ENCODE results near the gene ALKBH7.
A peak's percentile ranks its signal among the peaks of the same experiment; 100 is the strongest.
"Not testable (repeated sequence)": the region's sequence is repeated elsewhere in the genome, so short reads cannot be mapped to it uniquely, and the experiment has no call there.

Gene ALKBH7

DNA sequence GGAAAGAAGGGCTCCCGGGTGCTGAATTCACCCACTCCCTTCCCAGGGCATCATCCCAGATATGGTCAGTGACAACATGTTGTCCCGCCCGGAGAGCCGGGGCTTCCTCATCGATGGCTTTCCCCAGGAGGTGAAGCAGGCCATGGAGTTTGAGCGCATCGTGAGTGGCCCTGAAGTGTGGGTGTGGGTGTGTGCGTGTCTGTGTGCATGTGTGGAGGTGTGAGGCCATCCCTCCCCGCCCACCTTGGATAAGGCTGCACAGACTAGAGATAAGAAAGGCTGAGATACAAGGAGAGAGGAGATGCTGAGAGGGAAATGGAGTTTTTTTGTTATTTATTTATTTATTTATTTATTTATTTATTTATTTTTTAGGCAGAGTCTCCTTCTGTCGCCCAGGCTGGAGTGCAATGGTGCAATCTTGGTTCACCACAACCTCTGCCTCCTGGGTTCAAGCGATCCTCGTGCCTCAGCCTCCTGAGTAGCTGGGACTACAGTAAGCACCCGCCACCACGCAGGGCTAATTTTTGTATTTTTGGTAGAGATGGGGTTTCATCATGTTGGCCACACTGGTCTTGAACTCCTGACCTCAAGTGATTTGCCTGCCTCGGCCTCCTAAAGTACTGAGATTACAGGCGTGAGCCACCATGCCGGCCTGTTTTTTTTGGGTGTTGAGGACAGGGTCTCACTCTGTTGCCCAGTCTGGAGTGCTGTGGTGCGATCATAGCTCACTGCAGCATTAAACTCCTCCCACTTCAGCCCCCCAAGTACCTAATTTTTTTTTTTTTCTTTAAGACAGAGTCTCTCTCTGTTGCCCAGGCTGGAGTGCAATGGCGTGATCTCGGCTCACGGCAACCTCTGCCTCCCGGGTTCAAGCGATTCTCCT lies 27.7 kb downstream of the ALKBH7 start:
- DNase-seq (ENCODE audit: low read depth): not testable (repeated sequence)

DNA sequence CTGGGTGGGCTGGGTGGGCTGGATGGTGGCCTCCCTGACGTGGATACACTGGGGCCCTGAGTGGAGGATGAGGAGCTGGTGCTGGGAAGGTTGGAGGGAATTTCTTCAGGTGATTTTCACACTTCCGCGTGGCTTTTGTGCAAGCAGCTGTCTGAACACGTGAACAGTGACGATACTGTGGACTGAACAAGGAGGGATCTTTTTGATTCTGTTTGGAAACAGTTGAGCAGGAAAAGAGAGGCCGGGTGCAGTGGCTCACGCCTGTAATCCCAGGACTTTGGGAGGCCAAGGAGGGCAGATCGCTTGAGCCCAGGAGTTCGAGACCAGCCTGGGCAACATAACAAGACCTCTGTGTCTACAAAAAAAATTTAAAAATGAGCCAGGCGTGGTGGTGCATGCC lies 29.5 kb downstream of the ALKBH7 start:
- no peak for DNase-seq (ENCODE audit: low read depth)

DNA sequence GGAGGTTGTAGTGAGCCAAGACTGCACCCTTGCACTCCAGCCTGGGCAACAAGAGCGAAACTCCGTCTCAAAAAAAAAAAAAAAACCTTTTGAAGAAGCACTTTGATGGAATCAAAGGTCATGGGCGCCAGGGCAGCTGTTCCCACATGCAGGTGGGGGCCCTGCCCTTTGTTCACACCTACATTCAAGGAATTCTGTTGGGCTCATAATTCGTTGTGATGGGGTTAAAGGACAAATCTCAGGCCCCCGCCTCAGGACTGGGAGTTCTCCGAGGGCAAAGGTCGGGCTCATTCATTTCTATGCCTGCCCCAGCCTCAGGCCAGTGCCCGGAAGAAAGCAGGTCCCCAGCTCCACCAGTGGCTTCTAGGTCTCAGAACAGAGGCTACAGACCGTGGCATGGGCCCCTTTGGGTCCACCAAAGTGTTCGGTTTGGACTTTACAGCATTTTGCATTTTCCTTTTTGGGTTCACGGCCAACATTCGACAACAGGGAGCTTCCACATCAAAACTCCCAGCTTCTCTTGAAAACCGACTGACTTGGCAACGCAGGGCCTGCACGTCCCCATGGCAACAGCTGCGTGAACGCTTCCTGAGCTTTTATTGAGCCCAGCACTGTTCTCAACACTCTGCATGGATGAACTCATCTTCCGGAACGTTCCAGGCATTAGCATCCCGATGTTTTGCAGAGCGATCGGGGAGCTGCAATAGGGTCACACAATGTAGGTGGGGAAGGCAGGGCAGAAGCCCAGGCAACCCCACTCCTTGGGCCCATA lies 30.4 kb downstream of the ALKBH7 start:
- no peak for DNase-seq (ENCODE audit: low read depth)

DNA sequence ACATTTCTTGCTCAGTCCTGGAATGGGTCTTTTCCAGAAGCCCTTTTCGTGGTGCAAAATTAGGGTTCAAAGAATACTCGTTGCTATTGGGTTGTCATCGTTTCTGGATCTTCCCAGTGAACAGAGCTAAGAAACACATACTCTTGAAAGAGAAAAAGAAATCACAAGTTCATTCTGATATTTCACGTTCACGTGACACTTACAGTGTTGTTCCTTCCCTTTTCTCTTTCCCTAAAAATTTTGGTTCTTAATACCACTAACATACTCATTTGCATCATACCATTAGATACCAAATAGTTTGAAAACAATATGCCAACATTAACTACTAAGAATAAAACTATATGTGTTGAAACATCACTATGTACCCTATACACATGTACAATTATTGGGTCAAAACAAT lies 33.8 kb downstream of the ALKBH7 start:
- no peak for DNase-seq (ENCODE audit: low read depth)

DNA sequence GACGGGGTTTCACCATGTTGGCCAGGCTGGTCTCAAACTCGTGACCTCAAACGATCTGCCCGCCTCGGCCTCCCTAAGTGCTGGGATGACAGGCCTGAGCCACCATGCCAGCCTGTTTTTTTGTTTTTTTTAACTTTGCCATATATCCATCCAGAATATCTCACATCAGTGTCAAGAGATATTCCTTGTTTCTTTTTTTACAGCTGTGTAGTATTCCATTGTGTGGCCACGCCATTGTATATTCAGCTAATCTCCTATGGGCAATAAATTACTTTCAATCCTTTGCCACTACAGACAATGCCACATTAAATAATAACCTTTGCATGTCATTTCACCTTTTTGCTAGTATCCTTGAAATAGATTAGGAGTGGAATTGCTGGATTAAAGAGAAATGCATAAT lies 36.8 kb downstream of the ALKBH7 start:
- DNase-seq (ENCODE audit: low read depth): no peak

DNA sequence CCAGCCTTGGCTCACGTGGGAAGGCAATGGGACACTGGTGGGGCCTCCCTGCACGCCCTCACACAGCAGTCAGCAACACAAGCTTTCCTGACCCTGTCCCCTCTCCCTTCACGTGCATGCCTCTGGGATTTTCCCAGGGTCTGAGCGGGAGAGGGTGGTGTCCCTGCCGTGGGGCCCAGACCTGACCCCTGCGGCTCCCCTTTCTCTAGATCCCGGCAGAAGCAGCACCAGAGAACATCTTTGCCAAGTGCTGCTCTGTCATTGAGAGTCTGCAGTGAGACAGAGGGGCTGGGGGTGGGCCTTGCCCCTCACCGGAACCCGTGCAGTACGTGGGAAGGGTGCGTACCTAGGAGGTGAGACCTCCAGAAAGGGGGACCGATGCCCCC lies 39.5 kb downstream of the ALKBH7 start:
- no peak for DNase-seq (ENCODE audit: low read depth)

DNA sequence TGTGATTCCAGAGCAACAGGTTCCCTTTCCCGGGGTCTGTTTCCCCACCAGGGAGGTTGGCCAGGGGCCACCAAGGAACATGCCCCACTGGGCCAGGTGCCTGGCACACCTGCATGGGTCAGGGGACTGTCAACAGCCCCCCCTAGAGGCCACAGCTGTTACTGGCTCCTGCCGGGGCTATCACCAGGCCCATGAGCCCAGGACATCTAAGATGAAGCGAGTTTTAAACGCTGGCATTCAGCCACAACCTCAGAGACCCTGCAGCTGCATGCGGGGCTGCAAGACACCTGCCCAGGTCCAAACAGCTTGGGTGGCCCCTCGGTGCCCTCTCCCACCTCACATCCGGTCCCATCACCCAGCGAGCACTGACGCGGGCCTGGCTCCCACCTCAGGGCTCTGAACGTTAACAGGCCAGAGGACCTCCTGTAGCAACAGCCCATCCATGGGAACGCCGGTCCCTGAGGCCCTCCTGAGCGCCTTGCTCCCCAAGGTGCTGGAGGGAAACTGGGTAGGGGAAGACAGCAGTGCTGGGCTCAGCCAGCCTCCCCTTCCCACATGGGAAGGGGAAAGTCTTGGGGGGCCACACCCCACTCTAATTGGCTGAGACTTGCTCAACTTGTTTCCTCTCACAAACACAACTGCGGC lies 40.0 kb downstream of the ALKBH7 start:
- peak; percentile 20 for DNase-seq (ENCODE audit: low read depth)

DNA sequence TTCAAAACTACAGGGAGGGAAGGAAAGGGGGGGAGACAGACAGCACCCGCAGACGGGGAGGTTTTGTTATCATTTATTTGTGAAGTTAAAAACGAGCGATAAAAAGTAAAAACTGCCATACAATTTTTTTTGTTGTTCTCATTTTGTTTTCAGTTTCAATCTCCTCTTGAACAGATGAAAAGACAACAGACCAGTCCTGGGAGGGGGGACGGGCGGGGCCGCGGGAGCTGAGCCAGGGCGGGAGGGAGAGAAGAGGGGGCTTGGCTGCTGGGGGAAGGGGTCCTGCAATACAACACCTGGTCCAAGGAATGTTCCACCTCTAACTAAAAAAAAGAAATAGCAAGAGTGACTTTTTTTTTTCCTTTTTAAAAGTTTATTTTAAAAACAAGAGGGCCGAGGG lies 40.7 kb downstream of the ALKBH7 start:
- no peak for DNase-seq (ENCODE audit: low read depth)

DNA sequence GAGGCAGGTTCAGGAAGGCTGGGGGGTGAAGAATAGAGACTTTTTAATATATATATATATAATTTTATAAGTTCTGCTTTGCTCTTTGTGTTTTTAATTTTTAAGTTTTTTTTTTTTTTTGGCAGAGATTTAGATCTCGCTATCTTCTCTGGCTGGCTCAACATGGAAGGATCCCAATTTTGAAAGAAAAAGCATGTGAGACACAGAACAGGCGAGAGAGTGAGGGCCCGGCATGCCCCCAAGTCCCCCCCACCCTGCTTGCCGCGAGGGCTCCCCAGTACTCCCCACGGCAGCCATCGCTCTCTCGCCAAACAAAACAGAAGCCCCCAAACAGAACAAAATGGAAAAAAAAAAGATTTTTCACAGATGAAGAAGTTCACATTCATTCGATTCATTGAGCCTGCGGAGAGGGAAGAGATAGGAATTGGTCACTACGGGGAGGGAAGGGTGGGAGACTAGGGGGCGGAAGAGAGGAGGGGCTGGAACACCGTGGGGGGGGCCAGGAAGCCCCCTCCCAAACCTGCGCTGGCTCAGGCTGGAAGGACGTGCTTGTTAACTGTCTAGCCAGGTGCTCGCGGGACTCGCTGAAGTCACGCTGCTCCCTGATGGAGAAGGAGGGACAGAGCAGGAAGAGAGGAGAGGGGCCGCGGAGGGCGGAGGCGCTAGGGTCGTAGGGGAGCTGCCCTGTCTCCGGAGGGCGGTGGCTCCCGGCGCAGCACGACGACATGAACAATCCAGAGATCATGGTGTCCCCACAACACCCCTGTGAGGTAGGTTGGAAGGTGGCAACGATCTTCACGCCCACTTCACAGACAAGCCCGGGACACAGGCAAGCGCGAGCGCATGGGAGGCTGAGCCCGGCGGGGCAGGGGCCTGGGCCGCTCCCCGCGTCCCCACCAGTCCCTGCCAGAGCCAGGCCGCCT lies 41.4 kb downstream of the ALKBH7 start:
- DNase-seq (ENCODE audit: low read depth): no peak

DNA sequence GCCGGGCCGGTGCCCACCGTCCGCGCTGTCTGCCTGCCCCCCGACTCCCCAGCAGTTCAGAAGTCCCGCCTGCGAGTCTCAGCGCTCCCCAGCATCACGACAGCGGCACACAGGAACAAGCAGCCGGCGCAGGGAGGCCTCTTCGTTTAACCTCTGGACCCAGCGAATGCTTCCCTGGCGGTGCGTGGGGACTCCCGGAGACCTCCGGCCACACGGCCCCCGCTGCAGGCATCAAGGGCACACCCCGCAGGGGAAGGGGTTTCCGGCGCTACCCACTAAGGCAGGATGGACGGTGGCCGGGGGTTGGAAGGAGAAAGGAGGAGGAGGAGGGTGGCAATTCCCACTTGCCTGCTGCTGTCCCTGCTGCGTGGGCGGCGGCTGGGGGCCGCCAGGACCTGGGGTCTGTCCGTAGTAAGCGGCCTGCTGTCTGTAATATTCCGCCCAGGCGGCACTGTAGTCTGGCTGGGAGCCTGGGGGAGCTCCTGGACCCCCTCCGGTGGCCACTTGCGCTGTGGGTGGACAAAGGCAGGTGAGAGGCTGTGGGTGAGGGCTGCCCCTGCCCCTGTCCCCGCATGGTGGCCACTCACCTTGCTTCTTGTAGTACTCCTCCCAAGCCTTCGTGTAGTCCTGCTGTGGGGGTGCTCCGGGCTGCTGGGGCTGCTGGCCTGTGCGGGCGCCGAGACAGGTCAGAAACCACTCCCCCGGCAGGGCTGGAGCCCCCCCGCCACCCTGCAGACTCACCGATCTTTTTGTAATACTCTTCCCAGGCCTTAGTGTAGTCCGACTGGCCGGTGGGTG lies 42.4 kb downstream of the ALKBH7 start:
- no peak for DNase-seq (ENCODE audit: low read depth)

DNA sequence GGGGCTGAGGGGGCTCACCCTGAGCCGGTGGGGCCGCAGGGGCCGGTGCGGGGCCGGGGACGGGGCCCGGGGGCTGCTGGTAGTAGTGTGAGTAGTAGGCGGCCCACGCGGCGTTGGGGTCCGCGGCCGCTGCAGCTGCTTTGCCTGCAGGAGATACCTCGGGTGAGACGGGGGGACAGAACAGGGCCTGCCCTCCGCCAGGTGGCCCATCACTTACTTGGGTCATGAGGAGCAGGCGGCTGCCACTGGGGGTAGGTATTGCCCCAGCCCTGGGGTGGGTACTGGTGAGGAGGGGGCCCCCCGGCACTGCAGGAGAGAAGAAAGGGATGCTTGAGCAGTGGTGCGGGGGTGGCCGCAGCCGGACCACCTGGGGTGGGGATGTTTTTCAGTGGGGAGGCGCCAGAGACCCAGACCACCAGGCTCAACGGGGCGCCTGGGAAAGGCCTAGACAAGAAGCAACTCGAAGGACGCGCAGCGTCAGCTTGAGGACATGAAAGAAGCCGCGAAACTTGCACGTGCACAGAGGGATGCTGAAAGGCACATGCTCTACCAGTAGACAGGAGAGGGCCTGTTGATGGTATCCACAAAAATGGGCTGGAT lies 43.1 kb downstream of the ALKBH7 start:
- DNase-seq (ENCODE audit: low read depth): no peak

DNA sequence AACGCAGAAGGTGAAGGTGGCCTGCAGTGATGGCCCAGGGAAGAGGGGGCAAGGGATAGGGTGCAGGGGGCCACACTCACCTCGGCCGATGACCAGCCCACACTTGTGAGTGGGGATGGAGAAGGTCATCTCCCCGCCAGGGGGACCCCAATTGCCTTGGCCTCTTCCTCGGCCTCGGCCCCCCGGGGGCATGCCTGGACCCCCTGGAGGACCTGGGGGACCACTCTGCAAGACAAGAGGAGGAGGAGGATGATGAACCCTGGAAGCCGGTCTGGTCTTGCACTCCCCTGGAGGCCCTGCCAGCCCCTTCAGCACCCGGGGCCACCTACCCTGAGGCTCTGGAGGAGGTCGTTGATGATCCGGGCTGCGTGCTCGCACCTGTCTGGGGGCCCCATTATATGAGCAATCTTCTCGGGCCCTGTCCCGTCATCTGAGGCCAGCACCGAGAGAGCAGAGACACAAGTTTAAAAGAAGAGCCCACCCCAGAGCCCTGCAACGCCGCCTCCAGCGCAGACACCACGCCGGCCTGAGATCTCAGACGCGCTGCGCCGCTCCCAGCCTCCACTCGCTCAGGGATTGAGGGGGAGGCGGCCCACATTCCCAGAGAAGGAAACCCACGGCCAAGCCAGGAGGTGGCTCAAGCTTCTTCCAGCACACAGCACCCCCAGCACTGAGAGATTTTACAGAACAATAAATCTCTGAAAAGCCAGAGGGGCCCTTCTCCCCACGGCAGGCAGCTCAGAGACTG lies 44.2 kb downstream of the ALKBH7 start:
- no peak for DNase-seq (ENCODE audit: low read depth)

DNA sequence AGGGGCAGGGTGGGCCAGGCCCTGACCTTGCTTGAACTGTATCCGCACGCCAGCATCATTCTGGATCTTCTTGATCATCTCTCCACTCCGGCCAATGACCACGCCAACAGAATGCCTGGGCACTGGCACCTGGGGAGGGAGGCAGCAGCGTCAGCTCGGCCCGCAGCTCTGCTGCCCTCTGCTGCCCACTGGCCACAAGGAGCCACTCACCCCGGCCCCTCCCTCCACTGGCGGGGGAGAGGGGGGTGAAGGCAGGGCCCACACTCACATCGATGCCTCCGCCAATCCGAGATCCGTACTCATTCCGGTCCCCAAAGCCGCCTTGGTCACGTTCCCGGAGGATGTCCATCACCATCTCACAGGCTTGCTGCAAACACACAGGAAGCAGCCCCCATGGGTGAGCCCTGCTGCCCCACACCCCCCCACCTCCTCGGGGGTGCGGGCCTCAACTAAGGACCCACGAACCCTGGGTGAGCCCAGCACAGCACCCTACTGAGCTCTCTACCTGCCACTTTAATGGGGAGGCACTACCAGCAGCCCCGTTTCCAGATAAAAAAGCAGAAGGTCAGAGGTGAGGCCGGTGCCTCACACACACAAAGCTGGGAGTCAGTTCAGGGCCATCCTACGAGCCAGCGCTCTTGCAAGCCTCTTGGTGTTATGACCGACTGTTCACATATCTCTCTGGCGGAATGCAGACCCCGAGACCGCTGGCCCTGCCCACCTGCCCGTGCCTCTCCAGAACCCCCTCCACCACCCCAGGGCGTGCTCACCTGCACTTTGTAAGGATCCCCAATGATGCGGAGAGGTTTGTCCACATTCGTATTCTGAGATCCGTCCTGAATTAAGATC lies 45.3 kb downstream of the ALKBH7 start:
- no peak for DNase-seq (ENCODE audit: low read depth)

DNA sequence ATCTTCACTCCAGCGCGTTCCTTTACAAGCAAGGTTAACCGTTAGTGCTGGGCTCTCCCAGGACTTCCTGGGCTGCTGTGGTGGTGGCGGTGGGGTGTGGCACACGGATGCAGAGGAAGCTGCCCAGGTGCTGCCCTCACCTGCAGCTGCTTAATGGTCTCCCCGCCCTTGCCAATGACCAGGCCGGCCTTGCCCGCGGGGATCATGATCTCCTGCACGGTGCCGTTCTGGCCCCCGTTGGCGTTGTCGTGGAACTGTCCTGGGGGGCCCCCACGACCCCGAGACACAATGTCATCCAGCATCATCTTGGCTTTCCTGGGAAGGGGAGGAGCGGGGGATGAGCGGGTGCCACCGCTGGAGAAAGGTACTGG lies 46.0 kb downstream of the ALKBH7 start:
- DNase-seq (ENCODE audit: low read depth): no peak

DNA sequence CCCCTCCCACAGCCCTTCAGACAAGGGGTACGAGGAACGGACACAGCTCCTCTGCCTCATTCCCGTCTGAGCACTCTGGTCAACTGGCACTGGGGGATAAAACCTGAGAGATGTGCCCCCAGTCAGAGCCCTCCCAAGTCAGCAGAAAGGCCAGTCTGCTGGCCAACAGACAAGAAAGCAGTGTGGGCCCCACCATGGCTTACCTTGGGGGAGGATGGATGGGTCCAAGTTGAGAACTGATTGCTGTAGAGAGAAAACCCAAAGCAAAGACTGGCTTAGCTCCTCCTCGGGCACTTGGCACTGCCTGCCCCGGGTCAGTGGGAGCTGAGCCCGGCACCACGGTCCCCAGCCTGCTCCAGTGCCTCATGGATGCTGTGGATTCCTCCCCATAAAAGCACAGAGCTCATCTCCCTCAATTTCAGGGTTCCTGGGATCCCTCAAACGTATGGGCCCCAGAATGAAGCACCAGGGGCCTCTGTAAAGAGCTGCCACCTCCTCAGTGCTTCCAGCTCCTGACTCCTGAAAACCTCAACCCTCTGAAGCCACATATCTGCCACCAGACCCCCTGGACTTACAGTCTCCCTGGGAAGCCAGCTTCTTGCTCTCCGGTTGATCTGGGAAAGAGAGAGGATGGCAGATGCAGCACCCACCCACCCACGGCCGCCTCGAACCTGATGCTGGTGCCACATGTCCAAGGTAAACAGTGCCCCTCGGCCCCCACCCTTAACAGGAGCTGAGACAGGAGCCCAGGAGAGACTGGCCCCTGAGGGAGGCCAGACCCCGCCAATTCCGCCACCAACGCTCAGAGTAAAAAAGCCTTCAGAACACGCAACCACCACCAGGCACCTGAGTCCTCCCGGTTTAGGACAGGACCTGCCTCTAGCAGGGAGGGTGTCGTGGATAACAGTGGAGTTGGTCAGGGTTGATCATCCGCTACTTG lies 48.8 kb downstream of the ALKBH7 start:
- DNase-seq (ENCODE audit: low read depth): no peak

DNA sequence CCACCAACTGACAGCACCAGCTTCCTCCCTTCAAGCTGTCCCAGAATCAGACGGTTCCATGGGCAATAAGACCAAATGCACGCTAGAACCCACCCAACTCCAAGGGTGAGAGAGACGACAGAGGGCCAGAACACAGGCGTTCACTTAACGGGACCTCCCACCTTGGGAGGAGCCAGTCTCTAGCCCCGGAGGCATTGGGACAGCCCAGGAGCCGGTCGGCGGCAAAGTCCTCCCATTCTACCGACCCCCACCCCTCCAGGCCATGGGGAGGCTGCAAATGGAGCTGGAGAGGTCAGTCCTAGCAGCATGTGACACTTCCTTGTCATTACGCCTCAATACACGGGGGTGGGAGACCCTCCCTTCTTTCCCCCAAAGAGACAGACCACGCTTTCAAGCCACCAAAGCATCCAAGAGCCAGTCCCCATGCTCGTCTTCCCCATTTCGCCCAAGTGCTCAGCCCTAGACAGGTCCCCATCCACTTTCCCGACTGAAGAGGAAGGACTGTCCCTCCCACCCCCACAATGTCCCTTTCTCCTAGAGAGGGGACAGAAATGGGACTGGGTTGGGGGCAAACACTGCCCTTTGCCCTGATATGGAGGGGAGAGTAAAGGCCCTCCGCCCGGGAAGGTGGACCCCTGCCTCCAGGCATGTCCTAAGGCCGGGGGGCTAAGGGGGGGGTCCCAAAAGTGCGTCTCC lies 51.1 kb downstream of the ALKBH7 start:
- peak; percentile 26 for DNase-seq (ENCODE audit: low read depth)

Measured in stimulated activated CD8-positive, alpha-beta memory T cell treated with anti-CD3 and anti-CD28 coated beads, Interleukin-4, amount 100 ng/mL, for 24 hours (primary cell).